ENCODE data around the gene SLC12A8.

Gene SLC12A8

DNA sequence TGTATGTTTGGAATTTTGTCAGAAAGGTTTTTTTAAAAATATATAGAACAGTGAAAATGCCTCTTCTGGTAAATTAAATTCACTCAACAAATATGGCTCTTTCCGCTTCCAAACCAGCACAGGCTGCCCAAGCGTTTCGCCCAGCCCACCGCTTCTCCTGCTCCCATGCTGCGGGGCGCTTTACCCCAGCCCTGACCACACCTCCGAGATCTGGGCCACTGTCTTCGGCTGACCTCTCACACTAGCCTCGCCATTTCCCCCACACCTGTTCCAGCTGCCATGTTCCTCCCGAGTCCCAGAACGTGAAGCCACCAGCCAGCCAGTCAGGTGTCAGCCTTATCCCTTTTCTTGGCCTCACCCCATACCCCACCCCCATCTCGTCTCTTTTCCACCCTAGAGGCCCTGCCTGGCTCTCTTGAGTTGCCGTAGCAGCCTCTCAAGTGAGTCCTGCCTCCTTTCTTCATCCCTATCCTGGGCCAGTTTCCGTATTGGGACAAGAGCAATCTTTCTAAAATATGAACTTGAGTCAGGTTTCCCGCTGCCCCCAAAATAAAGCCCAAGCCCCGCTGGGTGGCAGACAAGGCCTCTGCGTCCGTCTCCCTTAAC, 46.5 kb downstream of the SLC12A8 start:
- H3K4me1 ChIP-seq (ENCODE audit: control insufficient read depth, insufficient read depth, low read length, poor library complexity, severe bottlenecking): peaks cover 7% of the 10 kb centered on the region
- no peak overlapping the region for H3K27ac ChIP-seq (ENCODE audit: low read depth, low read length, severe bottlenecking)
- no peaks in the 10 kb centered on the region for H3K36me3 ChIP-seq (ENCODE audit: control insufficient read depth, insufficient read depth, low read length)
- no peak overlapping the region for H3K4me3 ChIP-seq (ENCODE audit: extremely low read depth, insufficient read depth, low read length, poor library complexity, severe bottlenecking)
- 92% methylated on average over 17 to 18 of the region's 18 CpGs for WGBS, 2 experiments (ENCODE audit: insufficient coverage in 2 of 2)
- H3K9me3 ChIP-seq (ENCODE audit: control insufficient read depth, low read length): no peaks in the 10 kb centered on the region

DNA sequence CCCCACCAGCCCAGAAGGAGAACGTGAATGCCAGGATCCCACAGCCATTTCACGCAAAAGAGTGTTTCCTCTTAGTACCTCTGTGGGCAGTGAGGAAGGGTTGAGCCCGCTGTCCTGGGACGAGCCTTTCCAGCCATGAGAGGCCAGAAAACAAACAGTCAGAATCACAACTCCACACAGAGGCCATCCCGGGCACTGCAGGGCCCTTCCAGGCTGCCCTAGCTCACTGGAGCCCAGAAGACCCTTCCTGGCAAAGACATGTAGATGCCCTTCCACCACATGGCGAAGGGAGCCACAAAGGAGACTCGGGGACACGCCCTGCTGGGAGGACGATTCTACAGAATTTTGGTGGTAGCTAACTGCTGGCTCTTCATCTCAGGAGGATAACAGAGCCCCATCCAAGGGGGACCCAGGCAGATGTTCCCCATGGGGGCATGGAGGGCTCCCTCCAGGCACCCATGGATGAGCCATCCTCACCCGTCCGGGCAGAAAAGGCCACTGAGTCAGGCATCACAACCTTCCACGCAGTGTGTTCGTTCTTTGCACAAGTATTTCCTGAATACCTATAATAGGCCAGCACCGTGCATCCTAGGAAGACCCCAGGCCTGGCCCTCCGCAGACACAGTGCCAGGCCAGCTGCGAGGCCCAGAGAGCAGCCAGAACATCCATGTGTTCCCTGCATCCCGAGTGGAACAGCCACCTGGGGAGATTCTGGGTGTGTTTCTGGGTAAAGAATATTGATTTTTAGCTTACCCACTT, 47.2 kb downstream of the SLC12A8 start:
- no peaks in the 10 kb centered on the region for H3K36me3 ChIP-seq (ENCODE audit: control insufficient read depth, insufficient read depth, low read length)
- H3K4me1 ChIP-seq (ENCODE audit: control insufficient read depth, insufficient read depth, low read length, poor library complexity, severe bottlenecking): peaks cover 7% of the 10 kb centered on the region
- no peaks in the 10 kb centered on the region for H3K9me3 ChIP-seq (ENCODE audit: control insufficient read depth, low read length)
- WGBS, 2 experiments (ENCODE audit: insufficient coverage in 2 of 2): 70 to 83% methylated on average over 11 to 12 of the region's 17 CpGs
- no peak overlapping the region for H3K4me3 ChIP-seq (ENCODE audit: extremely low read depth, insufficient read depth, low read length, poor library complexity, severe bottlenecking)
- no peak overlapping the region for H3K27ac ChIP-seq (ENCODE audit: low read depth, low read length, severe bottlenecking)

DNA sequence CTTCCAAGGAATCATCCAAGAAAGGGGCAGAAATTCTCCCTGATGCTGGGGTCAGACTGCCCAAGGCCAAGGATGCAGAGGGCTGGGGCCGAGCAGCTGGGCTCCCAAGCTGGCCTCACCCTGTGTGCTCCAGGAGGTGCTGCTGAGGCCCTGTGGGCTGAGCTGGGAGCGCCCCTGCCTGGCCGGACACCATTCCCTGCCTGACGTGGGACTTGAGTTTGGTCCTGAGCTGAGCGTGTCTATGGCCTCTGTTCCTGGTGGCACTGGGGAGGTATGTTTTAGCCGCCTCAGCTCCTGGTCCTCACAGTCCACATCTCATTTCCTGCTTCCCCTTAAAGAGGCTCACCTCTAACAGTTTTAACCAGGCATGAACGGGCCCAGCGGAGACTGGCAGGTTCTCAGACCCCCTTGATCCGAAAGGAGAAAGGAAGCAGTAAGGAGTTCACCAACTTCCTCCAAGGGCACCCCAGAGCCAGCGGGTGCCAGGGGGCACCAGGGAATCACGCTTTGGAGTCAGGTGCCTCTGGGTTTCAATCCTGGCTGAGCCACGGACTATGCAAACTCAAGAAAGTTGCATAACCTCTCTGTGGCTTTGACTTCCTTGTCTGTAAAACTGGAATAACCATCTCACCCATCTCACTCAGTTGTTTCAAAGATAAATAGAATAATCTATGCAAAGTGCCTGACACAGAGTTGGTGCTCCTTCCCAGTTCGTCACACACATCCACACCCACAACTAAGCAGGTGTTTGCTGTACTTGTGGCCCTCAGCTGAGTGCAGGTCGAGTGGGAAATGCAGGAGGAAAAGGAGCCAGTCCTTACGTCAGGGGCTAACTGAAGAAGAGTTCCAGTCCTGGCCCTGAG, 48.6 kb downstream of the SLC12A8 start:
- no peak overlapping the region for H3K4me3 ChIP-seq (ENCODE audit: extremely low read depth, insufficient read depth, low read length, poor library complexity, severe bottlenecking)
- H3K36me3 ChIP-seq (ENCODE audit: control insufficient read depth, insufficient read depth, low read length): no peaks in the 10 kb centered on the region
- H3K9me3 ChIP-seq (ENCODE audit: control insufficient read depth, low read length): no peaks in the 10 kb centered on the region
- no peak overlapping the region for H3K27ac ChIP-seq (ENCODE audit: low read depth, low read length, severe bottlenecking)
- H3K4me1 ChIP-seq (ENCODE audit: control insufficient read depth, insufficient read depth, low read length, poor library complexity, severe bottlenecking): peaks cover 7% of the 10 kb centered on the region
- WGBS, 2 experiments (ENCODE audit: insufficient coverage in 2 of 2): 64 to 79% methylated on average over 10 of the region's 15 CpGs

DNA sequence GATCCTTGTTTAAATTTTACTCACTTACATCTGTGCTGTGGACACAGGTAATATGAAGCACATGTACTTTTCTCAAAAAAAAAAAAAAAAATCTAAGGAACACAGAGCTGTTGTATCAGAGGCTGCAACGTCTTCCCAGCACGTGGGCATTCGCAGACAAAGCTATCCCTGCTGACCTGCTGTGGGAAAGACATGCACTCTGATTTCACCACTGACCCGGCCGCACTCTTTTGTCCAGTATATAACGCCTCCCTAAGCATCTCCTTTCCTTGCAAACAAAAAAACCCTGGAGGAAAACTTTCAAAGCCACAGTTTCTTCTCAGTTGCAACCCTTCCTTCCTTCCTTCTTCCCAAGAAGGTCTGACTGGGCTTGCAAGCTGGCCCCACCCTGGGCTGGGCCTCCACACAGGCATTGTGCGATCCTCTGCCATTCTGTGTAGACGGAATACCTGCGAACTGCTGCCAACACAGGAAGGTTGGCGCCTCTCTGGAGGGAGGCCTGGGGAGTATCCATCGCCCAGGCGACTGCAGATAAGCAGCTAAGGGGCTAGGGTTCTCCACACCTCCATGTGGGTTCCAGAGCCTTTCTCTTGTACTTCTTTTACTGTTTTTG, 50.8 kb downstream of the SLC12A8 start:
- Histone ChIP-seq H3K27ac (ENCODE audit: low read depth, low read length, severe bottlenecking) (no peak overlapping the region), H3K4me3 (ENCODE audit: extremely low read depth, insufficient read depth, low read length, poor library complexity, severe bottlenecking) (no peak overlapping the region)
- WGBS, 2 experiments (ENCODE audit: insufficient coverage in 2 of 2): 90 to 91% methylated on average over 12 of the region's 12 CpGs

DNA sequence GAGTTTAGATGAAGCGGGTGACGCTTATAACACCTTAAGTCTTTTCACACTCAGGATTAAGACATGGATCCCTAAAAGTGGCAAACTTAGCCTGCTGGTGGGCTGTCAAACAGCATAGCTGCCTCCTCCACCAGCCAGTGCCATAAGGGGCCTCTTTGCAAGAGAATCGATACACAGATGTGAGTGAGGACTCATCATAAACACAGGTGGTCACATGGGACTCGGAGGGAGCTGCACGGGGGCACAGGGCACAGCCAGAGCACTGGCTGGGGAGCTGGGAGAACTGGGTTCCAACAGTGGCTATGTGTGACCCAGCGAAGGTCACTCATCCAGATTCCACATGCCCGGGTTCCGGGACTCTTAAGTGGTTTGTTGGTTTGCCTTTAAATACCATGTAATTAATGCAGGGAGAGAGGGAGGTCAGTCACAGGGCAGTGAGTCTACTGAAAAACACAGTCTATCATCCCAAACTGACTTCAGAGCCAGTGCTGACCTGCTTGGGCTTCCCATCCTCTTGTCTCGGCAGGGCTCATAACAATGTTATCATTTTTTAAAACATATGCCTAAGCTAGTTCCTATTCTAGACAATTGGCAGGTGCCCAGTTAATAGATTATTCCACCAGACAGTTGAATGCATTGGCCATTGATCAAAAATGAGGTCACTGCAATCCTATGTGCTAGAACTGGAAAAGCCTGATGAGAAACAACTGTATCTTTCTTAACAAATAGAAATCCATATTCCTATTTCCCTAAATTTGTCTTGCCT, 51.8 kb downstream of the SLC12A8 start:
- no peaks in the 10 kb centered on the region for H3K9me3 ChIP-seq (ENCODE audit: control insufficient read depth, low read length)
- 92 to 99% methylated on average over 7 to 9 of the region's 9 CpGs for WGBS, 2 experiments (ENCODE audit: insufficient coverage in 2 of 2)
- no peak overlapping the region for H3K4me3 ChIP-seq (ENCODE audit: extremely low read depth, insufficient read depth, low read length, poor library complexity, severe bottlenecking)
- peaks cover 15% of the 10 kb centered on the region for H3K4me1 ChIP-seq (ENCODE audit: control insufficient read depth, insufficient read depth, low read length, poor library complexity, severe bottlenecking)
- H3K36me3 ChIP-seq (ENCODE audit: control insufficient read depth, insufficient read depth, low read length): no peaks in the 10 kb centered on the region
- no peak overlapping the region for H3K27ac ChIP-seq (ENCODE audit: low read depth, low read length, severe bottlenecking)

More for the DNA sequence above, 50.8 kb downstream of the SLC12A8 start:
- Histone ChIP-seq H3K9me3 (ENCODE audit: control insufficient read depth, low read length) (no peaks in the 10 kb centered on the region), H3K36me3 (ENCODE audit: control insufficient read depth, insufficient read depth, low read length) (no peaks in the 10 kb centered on the region), H3K4me1 (ENCODE audit: control insufficient read depth, insufficient read depth, low read length, poor library complexity, severe bottlenecking) (peaks cover 9% of the 10 kb centered on the region)

DNA sequence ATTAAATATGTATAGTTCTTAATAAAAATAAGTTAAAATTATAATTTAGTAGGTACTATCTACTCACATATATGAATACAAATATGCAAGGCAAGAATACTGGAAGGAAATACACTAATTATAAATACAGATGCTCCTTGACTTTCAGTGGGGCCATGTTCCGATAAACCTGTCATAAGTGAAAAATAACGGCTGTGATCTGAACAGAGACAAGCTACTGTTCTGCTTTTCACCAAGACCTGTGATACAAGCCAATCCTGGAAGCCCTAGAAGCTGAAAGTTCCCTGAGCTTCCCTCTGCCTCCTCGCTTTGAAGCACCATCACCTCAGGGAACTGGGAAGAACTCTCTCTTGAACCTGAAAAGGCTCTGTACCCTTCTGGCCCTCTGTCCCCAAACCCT, 55.4 kb downstream of the SLC12A8 start:
- Histone ChIP-seq H3K4me3 (ENCODE audit: extremely low read depth, insufficient read depth, low read length, poor library complexity, severe bottlenecking) (no peak overlapping the region), H3K27ac (ENCODE audit: low read depth, low read length, severe bottlenecking) (no peak overlapping the region), H3K4me1 (ENCODE audit: control insufficient read depth, insufficient read depth, low read length, poor library complexity, severe bottlenecking) (peaks cover 10% of the 10 kb centered on the region), H3K36me3 (ENCODE audit: control insufficient read depth, insufficient read depth, low read length) (no peaks in the 10 kb centered on the region), H3K9me3 (ENCODE audit: control insufficient read depth, low read length) (no peaks in the 10 kb centered on the region)
- WGBS, 2 experiments (ENCODE audit: insufficient coverage in 2 of 2): 88 to 100% methylated on average over 2 to 3 of the region's 3 CpGs

DNA sequence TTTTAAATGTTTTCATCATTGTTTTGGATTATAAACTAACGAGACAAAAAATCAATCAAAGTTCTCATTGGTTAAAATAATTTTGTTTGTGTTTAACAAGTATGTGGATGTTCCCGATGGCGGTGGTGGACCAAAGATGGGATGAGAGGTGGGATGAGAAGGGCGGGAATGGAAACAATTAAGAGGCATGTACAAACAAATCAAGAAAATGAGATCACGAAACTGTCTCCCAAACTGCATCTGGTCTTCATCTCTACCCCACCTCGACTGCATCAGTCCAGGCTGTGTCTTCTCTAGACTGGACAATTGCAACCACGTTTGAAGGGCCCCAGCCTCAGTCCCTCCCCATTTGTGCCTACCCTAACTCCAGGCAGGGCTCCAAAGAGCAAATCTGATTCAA, 56.1 kb downstream of the SLC12A8 start:
- Histone ChIP-seq H3K36me3 (ENCODE audit: control insufficient read depth, insufficient read depth, low read length) (no peaks in the 10 kb centered on the region), H3K4me3 (ENCODE audit: extremely low read depth, insufficient read depth, low read length, poor library complexity, severe bottlenecking) (no peak overlapping the region), H3K9me3 (ENCODE audit: control insufficient read depth, low read length) (no peaks in the 10 kb centered on the region), H3K27ac (ENCODE audit: low read depth, low read length, severe bottlenecking) (no peak overlapping the region), H3K4me1 (ENCODE audit: control insufficient read depth, insufficient read depth, low read length, poor library complexity, severe bottlenecking) (peaks cover 16% of the 10 kb centered on the region)
- WGBS, 2 experiments (ENCODE audit: insufficient coverage in 2 of 2): 75 to 98% methylated on average over 5 of the region's 7 CpGs

DNA sequence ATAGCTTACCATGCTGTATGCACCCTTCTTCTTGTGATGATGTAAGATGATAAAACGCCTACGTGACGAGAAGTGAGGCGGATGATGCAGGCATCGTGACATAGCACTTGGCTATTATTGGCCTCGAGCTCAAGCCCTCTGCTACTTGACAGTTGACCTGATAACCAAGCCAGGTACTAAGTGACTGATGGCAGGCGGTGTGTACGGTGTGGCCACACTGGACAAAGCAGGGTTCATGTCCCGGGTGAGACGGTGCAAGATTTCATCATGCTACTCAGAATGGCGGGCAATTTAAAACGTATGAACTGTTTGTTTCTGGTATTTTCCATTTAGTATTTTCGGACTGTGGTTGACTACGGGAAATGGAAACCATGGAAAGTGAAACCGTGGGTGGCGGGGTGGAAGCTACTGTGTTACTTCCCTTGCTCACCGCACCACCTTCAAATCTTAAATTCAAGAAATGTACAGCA, 57.7 kb downstream of the SLC12A8 start:
- Histone ChIP-seq H3K9me3 (ENCODE audit: control insufficient read depth, low read length) (no peaks in the 10 kb centered on the region), H3K4me3 (ENCODE audit: extremely low read depth, insufficient read depth, low read length, poor library complexity, severe bottlenecking) (no peak overlapping the region), H3K36me3 (ENCODE audit: control insufficient read depth, insufficient read depth, low read length) (no peaks in the 10 kb centered on the region), H3K27ac (ENCODE audit: low read depth, low read length, severe bottlenecking) (no peak overlapping the region), H3K4me1 (ENCODE audit: control insufficient read depth, insufficient read depth, low read length, poor library complexity, severe bottlenecking) (peaks cover 21% of the 10 kb centered on the region)
- 96 to 97% methylated on average over 13 to 17 of the region's 17 CpGs for WGBS, 2 experiments (ENCODE audit: insufficient coverage in 2 of 2)

DNA sequence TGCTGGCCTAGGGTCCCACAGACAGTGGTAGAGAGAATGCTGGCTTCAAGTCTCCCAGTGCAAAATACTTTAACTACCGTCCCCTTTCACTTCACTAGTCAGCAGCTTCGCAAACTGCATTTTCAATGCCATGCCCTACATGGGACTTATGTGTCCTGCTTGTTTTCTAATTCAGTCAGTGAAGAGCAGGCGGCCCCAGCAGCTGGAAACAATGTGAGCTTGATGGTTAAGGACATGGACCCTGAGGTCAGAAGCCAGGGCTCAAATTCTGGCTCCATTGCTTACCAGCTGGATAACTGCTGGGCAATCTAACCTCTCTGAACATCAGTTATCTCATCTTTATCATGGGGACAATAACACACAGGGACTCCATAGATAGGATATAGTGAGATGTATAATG, 58.4 kb downstream of the SLC12A8 start:
- H3K4me1 ChIP-seq (ENCODE audit: control insufficient read depth, insufficient read depth, low read length, poor library complexity, severe bottlenecking): peaks cover 25% of the 10 kb centered on the region
- no peaks in the 10 kb centered on the region for H3K9me3 ChIP-seq (ENCODE audit: control insufficient read depth, low read length)
- H3K36me3 ChIP-seq (ENCODE audit: control insufficient read depth, insufficient read depth, low read length): no peaks in the 10 kb centered on the region
- WGBS, 2 experiments (ENCODE audit: insufficient coverage in 2 of 2): 95 to 100% methylated on average over 2 to 3 of the region's 3 CpGs
- no peak overlapping the region for H3K27ac ChIP-seq (ENCODE audit: low read depth, low read length, severe bottlenecking)
- no peak overlapping the region for H3K4me3 ChIP-seq (ENCODE audit: extremely low read depth, insufficient read depth, low read length, poor library complexity, severe bottlenecking)

DNA sequence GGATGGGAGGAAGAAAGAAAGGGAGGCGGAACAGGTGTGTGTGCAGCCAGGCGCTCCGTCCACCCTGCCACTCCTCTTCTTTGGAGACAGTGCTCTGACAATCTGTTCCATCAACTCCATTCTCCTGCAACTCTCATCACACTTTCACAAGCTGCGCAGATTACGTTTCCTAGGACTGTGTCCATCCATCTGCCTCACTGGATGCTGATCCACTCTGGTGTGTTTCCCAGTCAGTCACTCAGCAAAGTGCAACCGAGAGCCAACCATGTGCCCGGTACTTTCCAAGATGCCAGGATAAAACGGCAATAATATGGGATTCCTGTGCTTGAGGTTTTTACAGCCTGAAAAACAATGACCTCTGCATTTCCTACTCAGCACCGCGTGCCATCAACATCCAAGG, 59.6 kb downstream of the SLC12A8 start:
- Histone ChIP-seq H3K36me3 (ENCODE audit: control insufficient read depth, insufficient read depth, low read length) (no peaks in the 10 kb centered on the region), H3K4me3 (ENCODE audit: extremely low read depth, insufficient read depth, low read length, poor library complexity, severe bottlenecking) (no peak overlapping the region), H3K4me1 (ENCODE audit: control insufficient read depth, insufficient read depth, low read length, poor library complexity, severe bottlenecking) (peaks cover 32% of the 10 kb centered on the region), H3K27ac (ENCODE audit: low read depth, low read length, severe bottlenecking) (no peak overlapping the region), H3K9me3 (ENCODE audit: control insufficient read depth, low read length) (no peaks in the 10 kb centered on the region)
- WGBS, 2 experiments (ENCODE audit: insufficient coverage in 2 of 2): 94 to 99% methylated on average over 7 to 9 of the region's 10 CpGs

Data from mesodermal cell (in vitro differentiated cells).